Measurements from ENCODE around the gene YEATS2.

Gene YEATS2

DNA sequence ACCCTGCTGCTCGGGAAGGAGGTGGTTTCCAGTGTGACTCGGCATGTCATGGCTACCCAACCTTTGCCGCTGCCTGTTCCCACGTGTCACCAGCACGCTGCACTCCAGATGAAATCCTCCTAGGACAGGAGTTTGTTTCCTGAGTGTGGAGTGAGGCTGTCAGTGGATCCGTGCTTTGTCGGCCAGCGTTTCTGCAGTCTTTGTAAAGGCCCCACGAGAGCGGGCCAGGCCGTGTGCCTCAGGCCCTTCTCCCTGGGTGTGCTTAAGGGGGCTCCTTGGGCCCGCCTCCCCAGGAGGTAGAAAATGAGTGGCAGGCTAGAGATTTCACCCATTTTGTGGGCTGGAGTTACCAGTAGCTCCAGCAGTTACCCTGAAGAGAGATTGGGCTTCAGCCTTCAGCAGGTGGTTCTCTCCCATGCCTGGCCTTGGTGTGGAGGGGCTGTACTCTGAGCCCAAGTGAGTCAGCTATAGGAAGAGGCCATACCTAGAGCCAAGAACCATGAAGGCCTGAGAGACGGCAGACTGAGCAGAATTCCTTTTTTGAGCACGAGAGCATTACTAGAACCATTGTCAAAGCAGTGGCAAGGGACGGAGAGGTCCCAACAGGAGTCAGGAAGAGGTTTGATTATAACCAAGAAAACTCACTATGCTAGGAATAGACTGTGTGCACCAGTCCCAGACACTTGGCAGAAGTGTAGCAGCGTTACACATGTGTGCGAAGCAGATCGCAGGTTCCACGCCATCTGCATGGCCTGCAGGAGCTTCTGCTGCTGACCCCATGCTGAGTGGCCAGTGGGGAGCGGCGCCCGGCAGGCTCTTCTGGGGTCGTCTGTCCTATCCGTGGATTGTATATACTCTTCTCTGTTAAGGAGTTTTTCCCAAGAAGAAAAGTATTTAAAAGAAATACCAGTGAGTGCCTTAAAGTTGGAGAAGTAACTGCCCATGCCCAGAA lies 113.3 kb downstream of the YEATS2 start:
- Histone ChIP-seq H3K27me3 (no peaks in the 10 kb centered on the region), H3K9me3 (no peaks in the 10 kb centered on the region), H3K4me3 (no peak overlapping the region), H3K27ac (no peak overlapping the region), H3K36me3 (peaks cover 34 to 81% (median 66%) of the 10 kb centered on the region in 3 donors), H3K4me1 (no peaks in the 10 kb centered on the region)
- DNase-seq: no peak
- intact Hi-C loops (cut with DNase I; ENCODE audit: low total_unique reads): no loop called here
- no peak for TF ChIP-seq CTCF (IDR thresholded peaks at IDR 0.05)

GRCh38 chr3:183811638-183812037 lies 114.0 kb downstream of the YEATS2 start:
- Histone ChIP-seq H3K36me3 (peaks cover 39 to 81% (median 59%) of the 10 kb centered on the region in 3 donors), H3K4me3 (no peak overlapping the region), H3K9me3 (no peaks in the 10 kb centered on the region), H3K4me1 (no peaks in the 10 kb centered on the region), H3K27me3 (no peaks in the 10 kb centered on the region), H3K27ac (no peak overlapping the region)
- no peak for TF ChIP-seq CTCF (IDR thresholded peaks at IDR 0.05)
- intact Hi-C loops (cut with DNase I; ENCODE audit: low total_unique reads): no loop called here
- no peak for DNase-seq

GRCh38 chr3:183812761-183813445 lies 115.3 kb downstream of the YEATS2 start:
- intact Hi-C loops (cut with DNase I; ENCODE audit: low total_unique reads): no loop called here
- DNase-seq: no peak

GRCh38 chr3:183814240-183814639 lies 116.6 kb downstream of the YEATS2 start:
- Histone ChIP-seq H3K27me3 (no peaks in the 10 kb centered on the region), H3K36me3 (peaks cover 14 to 66% (median 34%) of the 10 kb centered on the region in 3 donors), H3K4me1 (no peaks in the 10 kb centered on the region), H3K4me3 (no peak overlapping the region), H3K9me3 (no peaks in the 10 kb centered on the region), H3K27ac (no peak overlapping the region)
- TF ChIP-seq CTCF (IDR thresholded peaks at IDR 0.05): no peak
- no peak for DNase-seq
- intact Hi-C loops (cut with DNase I; ENCODE audit: low total_unique reads): no loop called here

More at GRCh38 chr3:183812761-183813445, 115.3 kb downstream of the YEATS2 start:
- no peak for TF ChIP-seq CTCF (IDR thresholded peaks at IDR 0.05)
- Histone ChIP-seq H3K36me3 (peaks cover 28 to 79% (median 46%) of the 10 kb centered on the region in 3 donors), H3K27me3 (no peaks in the 10 kb centered on the region), H3K4me3 (no peak overlapping the region), H3K9me3 (no peaks in the 10 kb centered on the region), H3K27ac (no peak overlapping the region), H3K4me1 (no peaks in the 10 kb centered on the region)

DNA sequence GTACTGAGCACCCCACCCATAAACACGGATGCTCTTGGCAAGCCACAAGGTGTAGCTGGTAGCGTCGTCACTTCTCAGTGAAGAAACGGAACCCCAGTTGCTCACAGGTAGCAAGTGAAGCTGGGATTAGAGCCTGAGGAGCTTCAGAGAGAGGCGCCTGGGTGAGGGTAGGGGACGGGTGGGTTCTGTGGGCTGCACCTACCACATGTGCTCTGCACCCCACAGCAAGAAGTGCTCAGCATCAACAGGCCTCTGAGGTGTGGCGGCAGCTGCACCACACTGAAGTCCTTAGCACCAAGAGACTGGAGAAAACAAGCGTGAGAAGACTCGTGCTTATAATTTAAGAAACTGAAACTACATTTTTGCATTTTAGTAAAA lies 118.0 kb downstream of the YEATS2 start:
- Histone ChIP-seq H3K27me3 (no peaks in the 10 kb centered on the region), H3K9me3 (no peaks in the 10 kb centered on the region), H3K4me1 (no peaks in the 10 kb centered on the region), H3K36me3 (peaks cover 8 to 53% (median 21%) of the 10 kb centered on the region in 3 donors), H3K27ac (no peak overlapping the region), H3K4me3 (no peak overlapping the region)
- intact Hi-C loops (cut with DNase I; ENCODE audit: low total_unique reads): no loop called here
- no peak for TF ChIP-seq CTCF (IDR thresholded peaks at IDR 0.05)
- peak in 1 of 2 donors; percentile 21 for DNase-seq

Measured in tibial artery (tissue), 4 donors.